Measurements from ENCODE around the gene CLEC2D. TPM values are rescaled to one million over a fixed set of nuclear protein-coding genes. Genes with fewer than 3 reads are reported as not detected.
"Not testable (repeated sequence)": the region's sequence is repeated elsewhere in the genome, so short reads cannot be mapped to it uniquely, and the experiment has no call there.

Gene CLEC2D
- total and polyA plus RNA-seq, 10 donors: 20.8 to 131 (median 79.9) TPM

DNA sequence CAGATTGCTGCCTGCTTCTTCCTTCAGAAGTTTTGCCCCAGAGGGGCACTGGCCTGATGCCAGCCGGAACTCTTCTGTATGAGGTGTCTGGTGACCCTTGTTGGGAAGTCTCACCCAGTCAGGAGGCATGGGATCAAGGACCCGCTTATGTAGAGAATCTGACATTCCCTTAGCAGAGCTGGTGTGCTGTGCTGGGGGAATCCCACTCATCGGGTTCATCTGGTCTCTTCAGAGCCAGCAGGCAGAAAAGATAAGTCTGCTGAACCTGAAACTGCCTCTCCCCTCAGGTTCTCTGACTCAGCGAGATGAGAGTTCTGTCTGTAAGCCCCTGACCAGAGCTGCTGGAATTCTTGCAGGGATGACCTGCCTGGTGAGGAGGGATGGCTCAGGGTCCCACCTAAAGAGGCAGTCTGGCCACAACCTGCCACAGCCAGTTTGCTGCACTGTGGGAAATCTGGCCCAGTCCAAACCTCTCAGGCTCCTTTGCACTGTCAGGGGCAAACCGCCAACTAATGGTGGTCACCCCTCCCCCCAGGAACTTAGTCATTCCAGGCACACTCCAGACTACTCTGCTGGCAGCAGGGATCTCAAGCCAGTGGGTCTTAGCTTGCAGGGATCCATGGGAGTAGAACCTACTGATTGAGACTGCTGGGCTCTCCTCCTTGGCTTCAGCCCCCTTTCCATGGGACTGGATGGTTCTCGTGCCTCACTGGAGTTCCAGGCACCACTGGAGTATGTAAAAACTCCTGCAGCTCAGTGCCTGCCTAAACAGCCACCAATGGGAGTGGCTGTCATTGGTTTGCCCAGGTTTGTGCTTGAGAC lies 4.1 kb downstream of the CLEC2D start:
- WGBS, 5 donors: 19 to 30% (median 24%) methylated on average over 3 to 6 of the region's 6 CpGs
- TF ChIP-seq POLR2AphosphoS5 (IDR thresholded peaks at IDR 0.05): peak in 1 of 3 donors; percentile 3
- TF ChIP-seq POLR2A (IDR thresholded peaks at IDR 0.05): no peak
- TF ChIP-seq, protein P1, sequence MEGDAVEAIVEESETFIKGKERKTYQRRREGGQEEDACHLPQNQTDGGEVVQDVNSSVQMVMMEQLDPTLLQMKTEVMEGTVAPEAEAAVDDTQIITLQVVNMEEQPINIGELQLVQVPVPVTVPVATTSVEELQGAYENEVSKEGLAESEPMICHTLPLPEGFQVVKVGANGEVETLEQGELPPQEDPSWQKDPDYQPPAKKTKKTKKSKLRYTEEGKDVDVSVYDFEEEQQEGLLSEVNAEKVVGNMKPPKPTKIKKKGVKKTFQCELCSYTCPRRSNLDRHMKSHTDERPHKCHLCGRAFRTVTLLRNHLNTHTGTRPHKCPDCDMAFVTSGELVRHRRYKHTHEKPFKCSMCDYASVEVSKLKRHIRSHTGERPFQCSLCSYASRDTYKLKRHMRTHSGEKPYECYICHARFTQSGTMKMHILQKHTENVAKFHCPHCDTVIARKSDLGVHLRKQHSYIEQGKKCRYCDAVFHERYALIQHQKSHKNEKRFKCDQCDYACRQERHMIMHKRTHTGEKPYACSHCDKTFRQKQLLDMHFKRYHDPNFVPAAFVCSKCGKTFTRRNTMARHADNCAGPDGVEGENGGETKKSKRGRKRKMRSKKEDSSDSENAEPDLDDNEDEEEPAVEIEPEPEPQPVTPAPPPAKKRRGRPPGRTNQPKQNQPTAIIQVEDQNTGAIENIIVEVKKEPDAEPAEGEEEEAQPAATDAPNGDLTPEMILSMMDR (IDR thresholded peaks at IDR 0.05 in 8 of 11, conservative IDR thresholded peaks at IDR 0.05 in 3 of 11): no peak
- Histone ChIP-seq H3K27ac (peak overlapping the region; percentile 30 to 89 (median 78)), H3K9me3 (peaks cover 0 to 10% (median 2%) of the 10 kb centered on the region in 8 donors), H3K4me3 (peak overlapping the region in 5 of 8 donors; percentile 7 to 64 (median 35)), H3K36me3 (peaks cover 0 to 25% (median 0%) of the 10 kb centered on the region in 6 donors), H3K27me3 (replicated peaks in 1 of 7) (no peaks in the 10 kb centered on the region), H3K4me1 (peaks cover 11 to 81% (median 42%) of the 10 kb centered on the region in 6 donors)
- intact Hi-C loops (cut with DNase I; ENCODE audit: low total_unique reads): no loop called here
- DNase-seq: peak; percentile 83

GRCh38 chr12:9674226-9674590 lies 4.7 kb downstream of the CLEC2D start:
- no peak for DNase-seq
- intact Hi-C loops (cut with DNase I; ENCODE audit: low total_unique reads): no loop called here
- Histone ChIP-seq H3K9me3 (peaks cover 0 to 10% (median 2%) of the 10 kb centered on the region in 8 donors), H3K4me1 (peaks cover 11 to 81% (median 37%) of the 10 kb centered on the region in 6 donors), H3K36me3 (peaks cover 0 to 26% (median 2%) of the 10 kb centered on the region in 6 donors), H3K27ac (peak overlapping the region; percentile 30 to 89 (median 78)), H3K4me3 (peak overlapping the region in 5 of 8 donors; percentile 1 to 64 (median 35)), H3K27me3 (replicated peaks in 1 of 7) (no peaks in the 10 kb centered on the region)
- TF ChIP-seq POLR2AphosphoS5 (IDR thresholded peaks at IDR 0.05): peak in 2 of 3 donors; percentile 37 to 79
- no peak for TF ChIP-seq POLR2A (IDR thresholded peaks at IDR 0.05)
- TF ChIP-seq, protein P1 (IDR thresholded peaks at IDR 0.05 in 8 of 11, conservative IDR thresholded peaks at IDR 0.05 in 3 of 11): no peak
- 44 to 68% (median 65%) methylated on average over 1 to 2 of the region's 2 CpGs for WGBS, 5 donors

DNA sequence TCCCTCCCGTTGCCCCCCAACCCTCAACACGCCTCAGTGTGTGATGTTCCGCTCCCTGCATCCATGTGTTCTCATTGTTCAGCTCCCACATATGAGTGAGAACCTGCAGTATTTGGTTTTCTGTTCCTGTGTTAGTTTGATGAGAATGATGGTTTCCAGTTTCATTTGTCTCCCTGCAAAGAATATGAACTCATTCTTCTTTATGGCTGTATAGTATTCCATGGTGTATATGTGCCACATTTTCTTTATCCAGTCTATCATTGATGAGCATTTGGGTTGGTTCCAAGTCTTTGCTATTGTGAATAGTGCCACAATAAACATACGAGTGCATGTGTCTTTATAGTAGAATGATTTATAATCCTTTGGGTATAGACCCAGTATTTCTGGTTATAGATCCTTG lies 13.0 kb downstream of the CLEC2D start:
- Histone ChIP-seq H3K36me3 (peaks cover 0 to 91% (median 35%) of the 10 kb centered on the region in 6 donors), H3K4me1 (peaks cover 0 to 66% (median 23%) of the 10 kb centered on the region in 6 donors), H3K9me3 (peaks cover 0 to 39% (median 23%) of the 10 kb centered on the region in 8 donors)
- H3K27ac ChIP-seq; DNase-seq; intact Hi-C loops (cut with DNase I; ENCODE audit: low total_unique reads); H3K27me3 ChIP-seq (replicated peaks in 1 of 7); H3K4me3 ChIP-seq: not testable (repeated sequence)
- 96 to 99% (median 98%) methylated on average over 4 of the region's 4 CpGs for WGBS, 5 donors
- TF ChIP-seq POLR2AphosphoS5 (IDR thresholded peaks at IDR 0.05): peak in 1 of 3 donors; percentile 7

DNA sequence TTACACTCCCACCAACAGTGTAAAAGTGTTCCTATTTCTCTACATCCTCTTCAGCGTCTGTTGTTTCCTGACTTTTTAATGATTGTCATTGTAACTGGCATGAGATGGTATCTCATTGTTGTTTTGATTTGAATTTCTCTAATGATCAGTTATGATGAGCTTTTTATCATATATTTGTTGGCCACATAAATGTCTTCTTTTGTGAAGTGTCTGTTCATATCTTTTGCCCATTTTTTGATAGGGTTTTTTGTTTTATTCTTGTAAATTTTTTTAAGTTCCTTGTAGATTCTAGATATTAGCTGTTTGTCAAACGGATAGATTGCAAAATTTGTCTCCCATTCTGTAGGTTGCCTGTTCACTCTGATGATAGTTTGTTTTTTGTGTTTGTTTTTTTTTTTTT lies 13.4 kb downstream of the CLEC2D start:
- H3K27me3 ChIP-seq (replicated peaks in 1 of 7); DNase-seq; H3K4me3 ChIP-seq; intact Hi-C loops (cut with DNase I; ENCODE audit: low total_unique reads); H3K27ac ChIP-seq: not testable (repeated sequence)
- peaks cover 0 to 95% (median 38%) of the 10 kb centered on the region in 6 donors for H3K36me3 ChIP-seq
- peaks cover 0 to 39% (median 23%) of the 10 kb centered on the region in 8 donors for H3K9me3 ChIP-seq
- 84 to 93% (median 88%) methylated on average over 2 of the region's 2 CpGs for WGBS, 5 donors
- H3K4me1 ChIP-seq: peaks cover 0 to 65% (median 23%) of the 10 kb centered on the region in 6 donors

GRCh38 chr12:9685366-9685765 lies 15.9 kb downstream of the CLEC2D start:
- WGBS, 5 donors: 70 to 80% (median 76%) methylated on average over 4 to 5 of the region's 5 CpGs

More at GRCh38 chr12:9685366-9685765, 15.9 kb downstream of the CLEC2D start:
- DNase-seq: peak; percentile 77
- peaks cover 11 to 97% (median 55%) of the 10 kb centered on the region in 6 donors for H3K36me3 ChIP-seq
- intact Hi-C loops (cut with DNase I; ENCODE audit: low total_unique reads); H3K27me3 ChIP-seq (replicated peaks in 1 of 7); H3K4me3 ChIP-seq: not testable (repeated sequence)
- H3K4me1 ChIP-seq: peaks cover 0 to 46% (median 22%) of the 10 kb centered on the region in 6 donors
- peaks cover 0 to 47% (median 21%) of the 10 kb centered on the region in 8 donors for H3K9me3 ChIP-seq
- H3K27ac ChIP-seq: peak overlapping the region in 6 of 8 donors; percentile 1 to 76 (median 48)

Data from spleen (tissue), 11 donors.